Upper lobe of right lung (tissue), 1 donor: ENCODE measurements around the gene SUZ12. TPM values are rescaled to one million over a fixed set of nuclear protein-coding genes. Genes with fewer than 3 reads are reported as not detected.
"Not testable (repeated sequence)": the region's sequence is repeated elsewhere in the genome, so short reads cannot be mapped to it uniquely, and the experiment has no call there.

Source experiments
- ATAC-seq: fragments of 200-7000 bp; cut with Tn5 transposase; one replicate; pipeline ENCODE4 v1.9.1; 2020; ENCODE audit warnings: mild to moderate bottlenecking, moderate library complexity
- DNase-seq: peaks from one replicate; pipeline ENCODE4 v3.0.0-alpha.2; 2020
- H3K27ac ChIP-seq: fragments of 200-600 bp; one replicate; pipeline ENCODE4 v1.8.0; 2022
- H3K27me3 ChIP-seq: fragments of 200-600 bp; one replicate; pipeline ENCODE4 v1.8.0; 2022; ENCODE audit warnings: mild to moderate bottlenecking
- H3K36me3 ChIP-seq: fragments of 200-600 bp; one replicate; pipeline ENCODE4 v1.8.0; 2022
- H3K4me1 ChIP-seq: fragments of 200-600 bp; one replicate; pipeline ENCODE4 v1.8.0; 2022
- H3K4me3 ChIP-seq: fragments of 200-600 bp; one replicate; pipeline ENCODE4 v1.8.0; 2022; ENCODE audit warnings: mild to moderate bottlenecking
- H3K9me3 ChIP-seq: fragments of 200-600 bp; one replicate; pipeline ENCODE4 v1.8.0; 2022
- intact Hi-C: fragments of 100-400 bp; cut with DNase I; formaldehyde crosslinking; loops from one replicate; pipeline ENCODE4 v1.11.0; 2022
- total RNA-seq: library from RNA; stranded (reverse); fragmentation: NEBNext Ultra II Directional; extraction: Animal tissue kit (Norgen Biotek cat#: 25700); gene quantifications from one replicate; pipeline ENCODE4 v1.2.1, GENCODE V29; 2021
- TF ChIP-seq, protein P1 (sequence below): fragments of 200-600 bp; IDR thresholded peaks from one replicate; pipeline ENCODE4 v1.8.0; 2022; ENCODE audit warnings: antibody characterized with exemption
- donor health status: DM: no; HTN: yes; CAD: no; lungs with severe emphysema.

Gene SUZ12
- total RNA-seq, 1 donor from 2014 or later, result 24.9 TPM

DNA sequence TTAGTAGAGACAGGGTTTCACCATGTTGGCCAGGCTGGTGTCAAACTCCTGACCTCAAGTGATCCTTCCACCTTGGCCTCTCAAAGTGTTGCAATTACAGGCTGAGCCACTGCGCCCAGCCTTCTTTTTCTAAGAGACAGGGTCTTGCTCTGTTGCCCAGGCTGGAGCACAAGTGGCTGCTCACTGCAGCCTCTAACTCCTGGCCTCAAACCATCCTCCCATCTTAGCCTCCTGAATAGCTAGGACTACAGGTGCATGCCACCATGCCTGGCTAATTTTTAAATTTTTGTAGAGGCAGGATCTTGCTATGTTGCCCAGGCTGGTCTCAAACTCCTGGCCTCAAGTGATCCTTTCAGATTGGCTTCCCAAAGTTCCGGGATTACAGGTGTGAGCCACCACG lies 15.1 kb downstream of the SUZ12 start:
- H3K27ac ChIP-seq, ATAC-seq, H3K4me3 ChIP-seq, H3K27me3 ChIP-seq, DNase-seq, intact Hi-C loops, H3K4me1 ChIP-seq, H3K9me3 ChIP-seq: not testable (repeated sequence)
- peaks cover 73% of the 10 kb centered on the region for H3K36me3 ChIP-seq

DNA sequence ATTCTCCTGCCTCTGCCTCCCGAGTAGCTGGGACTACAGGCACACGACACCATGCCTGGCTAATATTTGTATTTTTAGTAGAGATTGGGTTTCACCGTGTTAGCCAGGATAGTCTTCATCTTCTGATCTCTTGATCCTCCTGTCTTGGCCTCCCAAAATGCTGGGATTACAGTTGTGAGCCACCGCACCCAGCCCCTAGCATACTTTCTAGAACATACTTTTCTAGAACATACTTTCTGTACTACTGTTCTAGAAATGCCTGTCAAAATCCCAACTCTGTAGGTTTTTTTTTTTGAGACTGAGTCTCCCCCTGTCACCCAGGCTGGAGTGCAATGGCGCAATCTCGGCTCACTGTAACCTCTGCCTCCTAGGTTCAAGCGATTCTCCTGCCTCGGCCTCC lies 27.3 kb downstream of the SUZ12 start:
- H3K4me1 ChIP-seq, H3K27ac ChIP-seq, H3K27me3 ChIP-seq, intact Hi-C loops, DNase-seq, H3K4me3 ChIP-seq, ATAC-seq, H3K9me3 ChIP-seq: not testable (repeated sequence)
- H3K36me3 ChIP-seq, result peaks cover 62% of the 10 kb centered on the region

DNA sequence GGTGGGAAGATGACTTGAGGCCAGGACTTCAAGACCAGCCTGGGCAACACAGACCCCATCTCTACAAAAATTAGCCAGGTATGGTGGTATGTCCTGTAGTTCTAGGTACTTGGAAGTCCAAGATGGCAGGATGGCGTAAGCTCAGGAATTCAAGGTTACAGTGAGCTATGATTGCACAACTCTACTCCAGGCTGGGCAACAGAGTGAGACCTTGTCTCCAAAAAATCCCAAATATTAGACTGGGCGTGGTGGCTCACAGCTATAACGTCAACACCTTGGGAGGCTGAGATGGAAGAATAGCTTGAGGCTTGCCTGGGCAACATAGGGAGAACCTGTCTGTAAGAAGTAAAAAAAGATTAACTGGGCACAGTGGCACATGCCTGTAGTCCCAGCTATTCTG lies 30.8 kb downstream of the SUZ12 start:
- Histone ChIP-seq H3K4me3 (no peak overlapping the region), H3K36me3 (peaks cover 55% of the 10 kb centered on the region), H3K9me3 (no peaks in the 10 kb centered on the region), H3K27me3 (no peaks in the 10 kb centered on the region), H3K27ac (no peak overlapping the region), H3K4me1 (no peaks in the 10 kb centered on the region)
- ATAC-seq (no peak), DNase-seq (no peak)
- TF ChIP-seq, protein P1, sequence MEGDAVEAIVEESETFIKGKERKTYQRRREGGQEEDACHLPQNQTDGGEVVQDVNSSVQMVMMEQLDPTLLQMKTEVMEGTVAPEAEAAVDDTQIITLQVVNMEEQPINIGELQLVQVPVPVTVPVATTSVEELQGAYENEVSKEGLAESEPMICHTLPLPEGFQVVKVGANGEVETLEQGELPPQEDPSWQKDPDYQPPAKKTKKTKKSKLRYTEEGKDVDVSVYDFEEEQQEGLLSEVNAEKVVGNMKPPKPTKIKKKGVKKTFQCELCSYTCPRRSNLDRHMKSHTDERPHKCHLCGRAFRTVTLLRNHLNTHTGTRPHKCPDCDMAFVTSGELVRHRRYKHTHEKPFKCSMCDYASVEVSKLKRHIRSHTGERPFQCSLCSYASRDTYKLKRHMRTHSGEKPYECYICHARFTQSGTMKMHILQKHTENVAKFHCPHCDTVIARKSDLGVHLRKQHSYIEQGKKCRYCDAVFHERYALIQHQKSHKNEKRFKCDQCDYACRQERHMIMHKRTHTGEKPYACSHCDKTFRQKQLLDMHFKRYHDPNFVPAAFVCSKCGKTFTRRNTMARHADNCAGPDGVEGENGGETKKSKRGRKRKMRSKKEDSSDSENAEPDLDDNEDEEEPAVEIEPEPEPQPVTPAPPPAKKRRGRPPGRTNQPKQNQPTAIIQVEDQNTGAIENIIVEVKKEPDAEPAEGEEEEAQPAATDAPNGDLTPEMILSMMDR, result no peak
- intact Hi-C loops, result no loop called here

DNA sequence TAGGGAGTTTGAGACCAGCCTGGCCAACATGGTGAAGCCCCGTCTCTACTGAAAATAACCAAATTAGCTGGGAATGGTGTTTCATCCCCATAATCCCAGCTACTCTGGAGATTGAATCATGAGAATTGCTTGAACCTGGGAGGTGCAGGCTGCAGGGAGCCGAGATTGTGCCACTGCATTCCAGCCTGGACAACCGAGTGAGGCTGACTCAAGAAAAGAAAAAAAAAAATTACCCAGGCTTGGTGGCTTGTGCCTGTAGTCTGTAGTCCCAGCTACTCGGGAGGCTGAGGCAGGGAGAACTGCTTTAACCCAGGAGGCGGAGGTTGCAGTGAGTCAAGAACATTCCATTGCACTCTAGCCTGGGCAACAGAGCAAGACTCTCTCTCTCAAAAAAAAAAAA lies 33.6 kb downstream of the SUZ12 start:
- H3K4me1 ChIP-seq, intact Hi-C loops, ATAC-seq, H3K9me3 ChIP-seq, H3K4me3 ChIP-seq, H3K27ac ChIP-seq, DNase-seq, H3K27me3 ChIP-seq: not testable (repeated sequence)
- peaks cover 58% of the 10 kb centered on the region for H3K36me3 ChIP-seq

DNA sequence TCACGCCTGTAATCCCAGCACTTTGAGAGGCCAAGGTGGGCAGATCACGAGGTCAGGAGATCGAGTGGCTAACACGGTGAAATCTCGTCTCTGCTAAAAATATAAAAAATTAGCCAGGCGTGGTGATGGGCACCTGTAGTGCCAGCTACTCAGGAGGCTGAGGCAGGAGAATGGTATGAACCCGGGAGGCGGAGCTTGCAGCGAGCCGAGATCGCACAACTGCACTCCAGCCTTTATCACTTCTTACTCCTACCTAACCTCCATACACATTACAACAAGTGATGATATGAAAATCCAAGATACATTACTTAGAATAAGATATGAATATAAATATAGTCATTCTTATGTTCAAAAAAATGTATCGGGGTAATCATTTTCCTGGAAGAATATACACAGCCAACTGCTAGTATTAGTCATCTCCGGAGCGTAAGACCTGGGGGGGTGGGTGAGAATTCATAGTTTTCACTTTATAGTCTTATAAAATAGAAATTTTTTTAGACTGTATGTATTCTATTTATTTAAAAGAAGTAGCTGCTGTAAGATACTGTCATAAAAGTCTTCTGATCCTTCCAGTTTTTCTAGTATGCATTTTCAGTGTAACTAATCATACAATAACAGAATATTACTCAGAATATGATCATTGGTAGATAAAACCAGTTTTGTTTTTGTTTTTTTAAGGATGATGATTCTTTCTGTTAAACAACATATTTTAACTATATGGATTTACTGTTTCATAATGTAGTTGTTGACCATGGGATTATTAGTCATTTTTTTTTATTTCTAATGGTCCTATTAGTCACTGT lies 37.7 kb downstream of the SUZ12 start:
- H3K9me3 ChIP-seq, intact Hi-C loops, H3K4me3 ChIP-seq, DNase-seq, H3K27me3 ChIP-seq, H3K27ac ChIP-seq, H3K4me1 ChIP-seq, ATAC-seq: not testable (repeated sequence)
- H3K36me3 ChIP-seq, result peaks cover 60% of the 10 kb centered on the region

DNA sequence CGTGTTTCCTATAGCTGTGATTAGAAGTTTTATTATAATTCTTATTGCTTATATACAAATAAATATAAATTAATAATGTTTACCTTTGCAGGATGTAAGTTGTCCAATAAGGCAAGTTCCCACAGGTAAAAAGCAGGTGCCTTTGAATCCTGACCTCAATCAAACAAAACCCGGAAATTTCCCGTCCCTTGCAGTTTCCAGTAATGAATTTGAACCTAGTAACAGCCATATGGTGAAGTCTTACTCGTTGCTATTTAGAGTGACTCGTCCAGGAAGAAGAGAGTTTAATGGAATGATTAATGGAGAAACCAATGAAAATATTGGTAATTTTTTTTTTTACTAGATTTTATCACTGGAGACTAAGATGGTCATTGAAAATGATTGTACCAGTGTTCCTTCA lies 38.6 kb downstream of the SUZ12 start:
- H3K27me3 ChIP-seq, intact Hi-C loops, H3K4me3 ChIP-seq, DNase-seq, H3K4me1 ChIP-seq, H3K27ac ChIP-seq, H3K9me3 ChIP-seq, ATAC-seq: not testable (repeated sequence)
- H3K36me3 ChIP-seq, result peaks cover 60% of the 10 kb centered on the region

DNA sequence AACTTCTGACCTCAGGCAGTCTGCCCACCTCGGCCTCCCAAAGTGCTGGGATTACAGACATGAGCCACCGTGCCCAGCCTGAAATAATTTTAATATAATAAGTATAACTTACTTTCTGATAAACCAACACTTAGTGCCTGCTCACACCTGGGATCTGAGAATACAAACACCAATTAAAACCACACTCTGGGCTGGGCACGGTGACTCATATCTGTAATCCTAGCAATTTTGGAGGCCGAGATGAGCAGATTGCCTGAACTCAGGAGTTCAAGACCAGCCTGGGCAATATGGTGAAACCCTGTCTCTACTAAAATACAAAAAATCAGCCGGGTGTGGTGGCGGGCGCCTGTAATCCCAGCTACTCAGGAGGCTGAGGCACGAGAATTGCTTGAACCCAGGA lies 55.0 kb downstream of the SUZ12 start:
- intact Hi-C loops, H3K27me3 ChIP-seq, H3K27ac ChIP-seq, H3K4me1 ChIP-seq, H3K9me3 ChIP-seq, ATAC-seq, DNase-seq, H3K4me3 ChIP-seq: not testable (repeated sequence)
- peaks cover 100% of the 10 kb centered on the region for H3K36me3 ChIP-seq

DNA sequence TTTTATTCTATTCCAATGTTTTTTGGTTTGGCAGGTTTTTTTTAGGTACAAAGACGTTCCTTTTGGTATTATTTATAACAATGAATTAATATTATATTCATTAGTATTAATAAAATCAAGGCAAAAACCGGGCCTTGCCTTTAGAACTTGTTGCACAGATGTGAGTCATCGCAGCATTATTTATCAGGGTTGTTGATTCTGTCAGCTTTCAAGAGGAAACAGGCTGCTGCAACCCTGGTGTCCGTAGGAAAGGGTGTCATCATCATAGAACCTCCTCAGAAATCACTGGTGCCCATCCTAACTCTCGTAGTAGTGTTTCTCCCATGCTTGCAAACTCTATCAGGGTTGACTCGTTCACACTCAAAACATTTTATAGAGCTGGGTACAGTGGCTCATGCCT lies 60.2 kb downstream of the SUZ12 start:
- no peaks in the 10 kb centered on the region for H3K9me3 ChIP-seq
- no peak for DNase-seq
- TF ChIP-seq, protein P1, result no peak
- peaks cover 85% of the 10 kb centered on the region for H3K36me3 ChIP-seq
- no peaks in the 10 kb centered on the region for H3K27me3 ChIP-seq
- H3K4me1 ChIP-seq, result no peaks in the 10 kb centered on the region
- intact Hi-C loops, result no loop called here
- H3K27ac ChIP-seq, result no peak overlapping the region
- no peak for ATAC-seq
- no peak overlapping the region for H3K4me3 ChIP-seq
